Peyer's patch (tissue), 4 donors: ENCODE data around the gene KHDC4. TPM values are rescaled to one million over a fixed set of nuclear protein-coding genes. Genes with fewer than 3 reads are reported as not detected.

Experiments
- DNase-seq, 3 donors: peaks; one replicate each; pipeline ENCODE4 v3.0.0-alpha.2; 2017 to 2019
- H3K27ac ChIP-seq, 4 donors: fragments of 200-600 bp; sonication (generic); one replicate each; pipeline ENCODE4 v1.5.1; 2016 to 2019
- H3K27me3 ChIP-seq, 2 donors: fragments of 200-600 bp; sonication (generic); one replicate each; pipeline ENCODE4 v1.5.1; 2019
- H3K36me3 ChIP-seq, 3 donors: fragments of 200-600 bp; sonication (generic); one replicate each; pipeline ENCODE4 v1.5.1; 2016 to 2019
- H3K4me1 ChIP-seq, 4 donors: fragments of 200-600 bp; sonication (generic); one replicate each; pipeline ENCODE4 v1.5.1; 2016 to 2019
- H3K4me3 ChIP-seq, 4 donors: fragments of 200-600 bp; sonication (generic); 1 replicate in 3 of 4; 2 replicates in 1 of 4; pipeline ENCODE4 v1.5.1; 2016 to 2019; ENCODE audit warnings: mild to moderate bottlenecking in 1 of 4
- H3K9me3 ChIP-seq, 4 donors: fragments of 200-600 bp; sonication (generic); one replicate each; pipeline ENCODE4 v1.5.1; 2016 to 2019; ENCODE audit warnings: mild to moderate bottlenecking in 1 of 4
- POLR2A ChIP-seq, 2 donors: fragments of 450-650 bp; IDR thresholded peaks; one replicate each; pipeline ENCODE4 v1.5.1; 2017; ENCODE audit warnings: antibody characterized with exemption in 2 of 2, mild to moderate bottlenecking in 2 of 2, moderate library complexity in 2 of 2
- total RNA-seq, 4 donors: library from RNA; depleted of rRNA; stranded (reverse); fragments of >200 nt; gene quantifications; one replicate each; pipeline ENCODE4 v1.1.0, GENCODE V29; 2016
- TF ChIP-seq, protein P1 (sequence below), 6 experiments: fragments of 450-650 bp in 4 of 6; fragments of 200-600 bp in 2 of 6; sonication (generic) in 1 of 6; IDR thresholded peaks; one replicate each; pipeline ENCODE4 v1.5.1; 2017 to 2019; ENCODE audit warnings: antibody characterized with exemption in 6 of 6, mild to moderate bottlenecking in 3 of 6, moderate library complexity in 1 of 6

KHDC4 gene
- total RNA-seq, 4 donors from 2014 or later: 71.5 to 146 (median 96.4) TPM

DNA sequence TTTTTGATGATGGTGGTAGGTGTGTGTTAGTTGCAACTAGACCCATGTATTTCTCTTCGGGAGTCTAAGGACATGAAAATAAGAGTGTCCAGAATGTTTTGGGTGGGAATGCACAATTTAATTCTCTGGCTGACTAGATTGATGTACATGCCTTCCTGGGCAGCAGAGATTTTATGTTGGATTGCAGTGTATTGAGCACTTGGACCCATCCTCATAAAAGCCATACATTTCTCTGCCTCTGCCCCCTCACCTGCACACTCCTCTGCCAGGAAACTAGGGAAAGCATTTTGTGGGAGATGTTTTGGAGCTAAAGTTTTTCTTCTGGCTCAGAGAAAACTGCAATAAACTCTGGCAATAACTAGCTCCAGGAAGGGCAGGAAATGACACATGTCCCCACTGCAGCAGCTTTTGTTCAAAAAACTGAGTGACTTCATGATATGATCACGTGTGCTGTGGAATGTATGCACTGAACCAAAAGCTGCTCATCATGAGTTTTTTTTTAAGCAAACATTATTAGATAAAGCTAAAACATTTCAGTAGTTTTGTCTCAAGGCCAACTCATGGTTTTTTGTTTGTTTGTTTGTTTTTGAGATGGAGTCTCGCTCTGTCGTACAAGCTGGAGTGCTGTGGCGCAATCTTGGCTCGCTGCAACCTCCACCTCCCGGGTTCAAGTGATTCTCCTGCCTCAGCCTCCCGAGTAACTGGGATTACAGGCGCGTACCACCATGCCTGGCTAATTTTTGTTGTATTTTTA is 40.6 kb downstream of the KHDC4 start:
- TF ChIP-seq, protein P1, sequence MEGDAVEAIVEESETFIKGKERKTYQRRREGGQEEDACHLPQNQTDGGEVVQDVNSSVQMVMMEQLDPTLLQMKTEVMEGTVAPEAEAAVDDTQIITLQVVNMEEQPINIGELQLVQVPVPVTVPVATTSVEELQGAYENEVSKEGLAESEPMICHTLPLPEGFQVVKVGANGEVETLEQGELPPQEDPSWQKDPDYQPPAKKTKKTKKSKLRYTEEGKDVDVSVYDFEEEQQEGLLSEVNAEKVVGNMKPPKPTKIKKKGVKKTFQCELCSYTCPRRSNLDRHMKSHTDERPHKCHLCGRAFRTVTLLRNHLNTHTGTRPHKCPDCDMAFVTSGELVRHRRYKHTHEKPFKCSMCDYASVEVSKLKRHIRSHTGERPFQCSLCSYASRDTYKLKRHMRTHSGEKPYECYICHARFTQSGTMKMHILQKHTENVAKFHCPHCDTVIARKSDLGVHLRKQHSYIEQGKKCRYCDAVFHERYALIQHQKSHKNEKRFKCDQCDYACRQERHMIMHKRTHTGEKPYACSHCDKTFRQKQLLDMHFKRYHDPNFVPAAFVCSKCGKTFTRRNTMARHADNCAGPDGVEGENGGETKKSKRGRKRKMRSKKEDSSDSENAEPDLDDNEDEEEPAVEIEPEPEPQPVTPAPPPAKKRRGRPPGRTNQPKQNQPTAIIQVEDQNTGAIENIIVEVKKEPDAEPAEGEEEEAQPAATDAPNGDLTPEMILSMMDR (IDR thresholded peaks at IDR 0.05): no peak
- no peak for TF ChIP-seq POLR2A (IDR thresholded peaks at IDR 0.05)
- Histone ChIP-seq H3K27ac (peak overlapping the region in 3 of 4 donors; percentile 30 to 74 (median 41)), H3K4me1 (no peaks in the 10 kb centered on the region), H3K4me3 (no peak overlapping the region), H3K27me3 (no peaks in the 10 kb centered on the region), H3K9me3 (no peaks in the 10 kb centered on the region), H3K36me3 (peaks cover 0 to 26% (median 0%) of the 10 kb centered on the region in 3 donors)
- DNase-seq: no peak

GRCh38 chr1:155892796-155893195 is 41.4 kb downstream of the KHDC4 start:
- Histone ChIP-seq H3K9me3 (no peaks in the 10 kb centered on the region), H3K4me3 (no peak overlapping the region), H3K27me3 (no peaks in the 10 kb centered on the region), H3K36me3 (peaks cover 0 to 20% (median 0%) of the 10 kb centered on the region in 3 donors), H3K27ac (peak overlapping the region in 2 of 4 donors; percentile 41 to 74), H3K4me1 (no peaks in the 10 kb centered on the region)
- DNase-seq: no peak
- TF ChIP-seq POLR2A (IDR thresholded peaks at IDR 0.05): no peak
- TF ChIP-seq, protein P1 (IDR thresholded peaks at IDR 0.05): no peak

DNA sequence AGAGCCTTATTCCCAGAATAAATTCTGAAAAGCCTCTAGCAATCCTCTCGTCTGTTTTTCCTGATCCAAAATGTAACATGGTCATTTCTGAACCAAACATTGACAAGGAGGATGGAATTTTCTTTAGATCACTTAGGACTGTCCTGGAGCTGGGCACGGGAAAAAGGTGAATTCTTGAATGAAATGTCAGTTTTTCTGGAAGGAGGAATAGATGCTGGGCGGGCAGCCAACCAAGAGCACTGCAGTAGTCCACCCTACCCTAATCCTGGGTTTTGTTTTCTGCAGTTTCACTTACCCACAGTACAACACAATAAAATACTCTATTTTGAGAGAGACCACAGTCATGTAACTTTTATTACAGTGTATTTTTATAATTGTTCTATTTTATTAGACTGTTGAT is 44.0 kb downstream of the KHDC4 start:
- no peak overlapping the region for H3K27ac ChIP-seq

DNA sequence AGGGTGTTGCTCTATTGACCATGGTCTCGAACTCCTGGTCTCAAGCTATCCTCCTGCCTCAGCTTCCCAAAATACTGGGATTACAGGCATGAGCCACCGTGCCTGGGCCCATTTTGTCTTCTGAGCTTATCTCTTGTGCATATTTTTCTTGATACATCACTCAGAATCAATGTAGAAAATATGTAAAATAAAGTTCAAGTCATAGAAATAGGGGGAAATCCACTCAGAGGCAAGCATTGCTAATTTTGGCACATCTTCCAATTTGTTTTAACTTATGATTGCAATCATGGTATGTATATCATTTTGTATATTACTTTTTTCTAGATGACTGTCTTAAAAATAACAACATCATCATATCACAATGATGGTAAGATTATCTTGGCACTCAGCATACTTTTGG is 44.6 kb downstream of the KHDC4 start:
- TF ChIP-seq POLR2A (IDR thresholded peaks at IDR 0.05): no peak
- TF ChIP-seq, protein P1 (IDR thresholded peaks at IDR 0.05): no peak
- Histone ChIP-seq H3K4me3 (no peak overlapping the region), H3K9me3 (no peaks in the 10 kb centered on the region), H3K36me3 (no peaks in the 10 kb centered on the region), H3K27me3 (no peaks in the 10 kb centered on the region), H3K27ac (no peak overlapping the region), H3K4me1 (no peaks in the 10 kb centered on the region)
- DNase-seq: no peak

More for the DNA sequence above, 44.0 kb downstream of the KHDC4 start:
- Histone ChIP-seq H3K4me3 (no peak overlapping the region), H3K36me3 (no peaks in the 10 kb centered on the region), H3K9me3 (no peaks in the 10 kb centered on the region), H3K27me3 (no peaks in the 10 kb centered on the region), H3K4me1 (no peaks in the 10 kb centered on the region)
- TF ChIP-seq, protein P1 (IDR thresholded peaks at IDR 0.05): no peak
- no peak for TF ChIP-seq POLR2A (IDR thresholded peaks at IDR 0.05)
- no peak for DNase-seq

DNA sequence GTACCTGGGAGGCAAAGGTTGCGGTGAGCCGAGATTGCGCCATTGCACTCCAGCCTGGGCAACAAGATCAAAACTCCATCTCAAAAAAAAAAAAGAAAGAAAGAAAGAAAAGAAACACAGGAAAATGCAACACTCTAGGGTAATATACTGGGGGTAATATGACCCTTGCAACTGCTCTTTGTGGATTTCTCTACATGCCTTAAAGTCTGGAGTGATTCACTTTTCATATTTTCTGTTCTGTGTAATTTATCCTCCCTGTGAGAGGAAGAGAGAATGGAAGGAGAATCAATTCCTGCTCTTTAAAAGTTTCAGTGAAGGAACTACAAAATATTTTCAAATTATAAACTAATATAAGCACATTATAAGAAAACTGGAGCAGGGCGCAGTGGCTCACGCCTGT is 45.7 kb downstream of the KHDC4 start:
- H3K4me1 ChIP-seq: peaks cover 0 to 3% (median 0%) of the 10 kb centered on the region in 4 donors
- no peaks in the 10 kb centered on the region for H3K9me3 ChIP-seq
- no peak for TF ChIP-seq POLR2A (IDR thresholded peaks at IDR 0.05)
- TF ChIP-seq, protein P1 (IDR thresholded peaks at IDR 0.05): no peak
- no peaks in the 10 kb centered on the region for H3K27me3 ChIP-seq
- H3K4me3 ChIP-seq: no peak overlapping the region
- H3K27ac ChIP-seq: no peak overlapping the region
- no peaks in the 10 kb centered on the region for H3K36me3 ChIP-seq
- DNase-seq: no peak
